Measurements from ENCODE around the gene CFAP251. TPM values are rescaled to one million over a fixed set of nuclear protein-coding genes. Genes with fewer than 3 reads are reported as not detected.

Gene CFAP251
- total and polyA plus RNA-seq, 2 of the 13 experiments (the other 11 are each of a cell fraction or from before 2014, with no cell fraction given): 0.30 to 0.42 TPM

DNA sequence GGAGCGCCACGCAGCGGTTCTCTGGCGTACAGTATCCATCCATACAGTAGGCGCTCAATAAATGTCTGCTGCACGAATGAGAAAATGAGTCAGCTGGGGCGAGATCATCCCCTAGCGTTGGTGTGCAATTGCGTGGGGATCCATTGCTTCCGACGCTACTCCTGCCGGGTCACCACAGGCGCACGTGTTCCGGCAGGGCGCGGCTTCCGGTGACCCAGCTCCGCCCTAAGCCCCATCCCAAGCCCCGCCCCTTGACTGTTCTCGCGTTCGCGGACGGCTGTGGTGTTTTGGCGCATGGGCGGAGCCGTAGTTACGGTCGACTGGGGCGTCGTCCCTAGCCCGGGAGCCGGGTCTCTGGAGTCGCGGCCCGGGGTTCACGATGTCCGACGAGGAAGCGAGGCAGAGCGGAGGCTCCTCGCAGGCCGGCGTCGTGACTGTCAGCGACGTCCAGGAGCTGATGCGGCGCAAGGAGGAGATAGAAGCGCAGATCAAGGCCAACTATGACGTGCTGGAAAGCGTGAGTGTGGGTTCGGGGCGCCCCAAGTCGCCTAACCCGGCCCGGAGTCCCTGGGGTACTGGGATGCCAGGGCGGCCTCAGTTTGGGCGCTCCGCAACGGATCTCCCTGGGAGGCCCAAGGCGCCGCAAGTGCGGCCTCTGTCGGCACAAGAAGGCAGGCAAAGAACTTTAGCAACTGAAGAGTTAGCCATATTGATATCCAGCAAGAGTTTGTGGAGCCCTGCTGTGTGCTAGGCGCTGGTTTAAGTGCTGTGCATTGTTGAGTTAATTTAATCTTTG is 29.7 kb upstream of the CFAP251 start, which contains the start of gene PSMD9 (continued):
- TF ChIP-seq, protein P1, sequence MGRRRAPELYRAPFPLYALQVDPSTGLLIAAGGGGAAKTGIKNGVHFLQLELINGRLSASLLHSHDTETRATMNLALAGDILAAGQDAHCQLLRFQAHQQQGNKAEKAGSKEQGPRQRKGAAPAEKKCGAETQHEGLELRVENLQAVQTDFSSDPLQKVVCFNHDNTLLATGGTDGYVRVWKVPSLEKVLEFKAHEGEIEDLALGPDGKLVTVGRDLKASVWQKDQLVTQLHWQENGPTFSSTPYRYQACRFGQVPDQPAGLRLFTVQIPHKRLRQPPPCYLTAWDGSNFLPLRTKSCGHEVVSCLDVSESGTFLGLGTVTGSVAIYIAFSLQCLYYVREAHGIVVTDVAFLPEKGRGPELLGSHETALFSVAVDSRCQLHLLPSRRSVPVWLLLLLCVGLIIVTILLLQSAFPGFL (CRISPR knock-in tag; IDR thresholded peaks at IDR 0.05): no peak
- TF ChIP-seq ELF1 (CRISPR knock-in tag; IDR thresholded peaks at IDR 0.05): peak; percentile 86
- TF ChIP-seq TAF1 (CRISPR knock-in tag; IDR thresholded peaks at IDR 0.05): peak; percentile 91
- TF ChIP-seq MED1 (CRISPR knock-in tag; IDR thresholded peaks at IDR 0.05): peak; percentile 92
- TF ChIP-seq ZNF30 (CRISPR knock-in tag; IDR thresholded peaks at IDR 0.05): peak; percentile 57; the same call in 1 of the 2 replicates
- no peak for TF ChIP-seq ZNF740 (CRISPR knock-in tag; IDR thresholded peaks at IDR 0.05)
- peak; percentile 97 for TF ChIP-seq THAP9 (CRISPR knock-in tag; IDR thresholded peaks at IDR 0.05; ENCODE audit: borderline replicate concordance)
- TF ChIP-seq HNF1B (CRISPR knock-in tag; IDR thresholded peaks at IDR 0.05): peak; percentile 99
- TF ChIP-seq ZBTB1 (CRISPR knock-in tag; IDR thresholded peaks at IDR 0.05; ENCODE audit: borderline replicate concordance): no peak
- peak; percentile 66 for TF ChIP-seq CREM (IDR thresholded peaks at IDR 0.05)
- TF ChIP-seq CREM (CRISPR knock-in tag; IDR thresholded peaks at IDR 0.05): no peak
- TF ChIP-seq ZSCAN25 (CRISPR knock-in tag; IDR thresholded peaks at IDR 0.05): peak; percentile 25
- TF ChIP-seq ZNF550 (CRISPR knock-in tag; IDR thresholded peaks at IDR 0.05; ENCODE audit: borderline replicate concordance): no peak
- peak; percentile 83; the same call in 1 of the 2 replicates for TF ChIP-seq DNMT3B (CRISPR knock-in tag; conservative IDR thresholded peaks at IDR 0.05)
- TF ChIP-seq ZFP1 (CRISPR knock-in tag; IDR thresholded peaks at IDR 0.05): peak; percentile 79; the same call in 1 of the 2 replicates
- TF ChIP-seq FOXP1 (IDR thresholded peaks at IDR 0.05): no peak
- 0 out of 2 replicates have a peak, but pooled peaks have one; percentile 41 for TF ChIP-seq FOXP1 (CRISPR knock-in tag; IDR thresholded peaks at IDR 0.05)
- TF ChIP-seq FOSL1 (CRISPR knock-in tag; IDR thresholded peaks at IDR 0.05; ENCODE audit: borderline replicate concordance): peak; percentile 63; the same call in 1 of the 2 replicates
- TF ChIP-seq, protein P2, sequence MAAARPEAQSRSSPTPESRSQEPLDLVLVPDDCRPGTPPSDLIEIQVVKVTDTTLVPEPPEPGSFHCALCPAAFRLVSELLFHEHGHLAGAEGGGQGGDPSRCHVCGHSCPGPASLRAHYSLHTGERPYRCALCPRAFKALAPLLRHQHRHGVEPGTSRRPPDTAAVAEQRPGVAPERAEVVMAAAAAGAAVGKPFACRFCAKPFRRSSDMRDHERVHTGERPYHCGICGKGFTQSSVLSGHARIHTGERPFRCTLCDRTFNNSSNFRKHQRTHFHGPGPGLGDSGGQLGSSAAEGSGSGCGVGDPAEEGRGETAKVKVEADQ (CRISPR knock-in tag; IDR thresholded peaks at IDR 0.05; ENCODE audit: borderline replicate concordance): peak; percentile 78
- TF ChIP-seq MYC (CRISPR knock-in tag; IDR thresholded peaks at IDR 0.05; ENCODE audit: borderline replicate concordance): peak; percentile 100
- peak; percentile 97 for TF ChIP-seq REPIN1 (CRISPR knock-in tag; IDR thresholded peaks at IDR 0.05; ENCODE audit: borderline replicate concordance, low read depth)
- no peak for TF ChIP-seq ZNF260 (CRISPR knock-in tag; IDR thresholded peaks at IDR 0.05; ENCODE audit: borderline replicate concordance, low read depth)
